HG03565 (cell line): ENCODE results near the gene TSPAN16.

Experiments used
- ATAC-seq: cut with Tn5 transposase; IDR thresholded peaks from one replicate; pipeline ENCODE4 v1.9.1; 2021; ENCODE audit warnings: mild to moderate bottlenecking, moderate library complexity; ENCODE audit not compliant: unreplicated experiment

The TSPAN16 gene

GRCh38 chr19:11268783-11269267 lies 27.1 kb upstream of the TSPAN16 start:
- ATAC-seq = no peak

- no peak for ATAC-seq
Observed at GRCh38 chr19:11269408-11269807, 26.6 kb upstream of the TSPAN16 start.

- ATAC-seq = no peak
Observed at GRCh38 chr19:11273296-11273695, 22.7 kb upstream of the TSPAN16 start.

- no peak for ATAC-seq
Observed at GRCh38 chr19:11273989-11274388, 22.0 kb upstream of the TSPAN16 start.

GRCh38 chr19:11274533-11275086 lies 21.4 kb upstream of the TSPAN16 start:
- ATAC-seq = no peak

GRCh38 chr19:11278670-11279069 lies 17.3 kb upstream of the TSPAN16 start:
- no peak for ATAC-seq

- no peak for ATAC-seq
Observed at GRCh38 chr19:11279505-11280236, 16.3 kb upstream of the TSPAN16 start.

- no peak for ATAC-seq
Observed at GRCh38 chr19:11281356-11282049, 14.5 kb upstream of the TSPAN16 start.

- no peak for ATAC-seq
Observed at GRCh38 chr19:11284515-11284914, 11.4 kb upstream of the TSPAN16 start.

GRCh38 chr19:11286312-11286974 lies 9.5 kb upstream of the TSPAN16 start:
- no peak for ATAC-seq

- no peak for ATAC-seq
Observed at GRCh38 chr19:11288349-11288748, 7.6 kb upstream of the TSPAN16 start.

- ATAC-seq = no peak
Observed at GRCh38 chr19:11290256-11290655, 5.7 kb upstream of the TSPAN16 start.

- ATAC-seq = no peak
Observed at GRCh38 chr19:11291415-11291814, 4.5 kb upstream of the TSPAN16 start.

GRCh38 chr19:11291991-11292390 lies 4.0 kb upstream of the TSPAN16 start:
- no peak for ATAC-seq

GRCh38 chr19:11293433-11294389 lies 2.2 kb upstream of the TSPAN16 start:
- ATAC-seq = no peak

GRCh38 chr19:11295180-11295579 lies 780 bp upstream of the TSPAN16 start:
- no peak for ATAC-seq

GRCh38 chr19:11296264-11296663 lies 304 bp downstream of the TSPAN16 start:
- ATAC-seq = no peak

- no peak for ATAC-seq
Observed at GRCh38 chr19:11299946-11300810, 4.2 kb downstream of the TSPAN16 start.

- no peak for ATAC-seq
Observed at GRCh38 chr19:11300811-11301120, 4.8 kb downstream of the TSPAN16 start.

GRCh38 chr19:11304936-11305335 lies 9.0 kb downstream of the TSPAN16 start:
- ATAC-seq = no peak
